ENCODE measurements around the gene FNDC3B. TPM values are rescaled to one million over a fixed set of nuclear protein-coding genes. Genes with fewer than 3 reads are reported as not detected.

The FNDC3B gene
- total RNA-seq, 1 experiment from 2014 or later: 149 TPM

DNA sequence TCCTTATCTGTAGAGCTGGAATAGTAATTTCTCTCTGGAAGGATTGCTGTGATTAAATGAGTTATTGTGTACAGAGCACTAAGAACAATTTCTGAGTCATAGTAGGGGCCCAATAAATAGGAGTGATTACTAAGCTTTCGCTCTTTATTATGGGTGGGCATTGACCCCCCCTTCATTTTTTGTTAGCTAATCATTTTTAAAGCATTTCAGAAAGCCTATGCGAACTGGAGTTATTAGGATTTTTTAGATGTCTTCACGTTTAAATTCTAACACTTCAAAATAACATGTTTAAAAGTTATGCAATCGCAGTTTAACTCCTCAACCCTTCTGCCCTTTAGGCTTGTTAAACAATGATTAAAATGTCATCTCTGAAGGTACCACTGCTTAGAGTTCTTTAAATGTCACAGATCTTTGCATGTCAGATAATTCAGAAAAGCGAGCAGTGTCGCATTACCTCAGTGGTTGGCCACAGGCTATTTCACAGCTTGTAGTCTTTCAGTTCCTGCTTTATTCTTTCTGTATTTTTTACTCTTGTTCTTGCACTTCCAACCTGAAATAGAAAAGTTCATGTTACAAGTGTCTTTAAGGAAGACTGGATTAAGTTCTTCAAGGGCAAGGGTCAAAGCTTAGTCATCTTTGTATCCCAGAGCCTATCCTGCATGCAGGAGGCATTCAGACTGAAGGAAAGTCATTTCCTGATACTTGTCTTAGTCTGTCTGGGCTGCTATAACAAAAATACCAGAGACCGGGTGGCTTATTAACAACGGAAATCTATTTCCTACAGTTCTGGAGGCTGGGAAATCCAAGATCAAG is 102.9 kb downstream of the FNDC3B start:
- peaks cover 49% of the 10 kb centered on the region for H3K4me1 Mint-ChIP-seq (ENCODE audit: insufficient read depth, unreplicated experiment)
- POLR2A ChIA-PET: interaction anchor here (0.6 to 13.1 kb wide), 14 partner anchors 11 to 332 kb away, joined by 3 to 139 read pairs (median 4); partner anchors contain the start of genes FNDC3B and PLD1
- H3K27me3 Mint-ChIP-seq (ENCODE audit: insufficient read depth, unreplicated experiment): no peaks in the 10 kb centered on the region
- peaks cover 19% of the 10 kb centered on the region for H3K36me3 Mint-ChIP-seq (ENCODE audit: insufficient read depth, unreplicated experiment)
- CTCF ChIA-PET: interaction anchor here (0.6 to 1.8 kb wide), 10 partner anchors 10 to 1514 kb away, joined by 3 to 8 read pairs (median 3); partner anchors contain the start of gene FNDC3B
- no peaks in the 10 kb centered on the region for H3K9me3 Mint-ChIP-seq (ENCODE audit: unreplicated experiment)
- TF ChIP-seq, protein P1, sequence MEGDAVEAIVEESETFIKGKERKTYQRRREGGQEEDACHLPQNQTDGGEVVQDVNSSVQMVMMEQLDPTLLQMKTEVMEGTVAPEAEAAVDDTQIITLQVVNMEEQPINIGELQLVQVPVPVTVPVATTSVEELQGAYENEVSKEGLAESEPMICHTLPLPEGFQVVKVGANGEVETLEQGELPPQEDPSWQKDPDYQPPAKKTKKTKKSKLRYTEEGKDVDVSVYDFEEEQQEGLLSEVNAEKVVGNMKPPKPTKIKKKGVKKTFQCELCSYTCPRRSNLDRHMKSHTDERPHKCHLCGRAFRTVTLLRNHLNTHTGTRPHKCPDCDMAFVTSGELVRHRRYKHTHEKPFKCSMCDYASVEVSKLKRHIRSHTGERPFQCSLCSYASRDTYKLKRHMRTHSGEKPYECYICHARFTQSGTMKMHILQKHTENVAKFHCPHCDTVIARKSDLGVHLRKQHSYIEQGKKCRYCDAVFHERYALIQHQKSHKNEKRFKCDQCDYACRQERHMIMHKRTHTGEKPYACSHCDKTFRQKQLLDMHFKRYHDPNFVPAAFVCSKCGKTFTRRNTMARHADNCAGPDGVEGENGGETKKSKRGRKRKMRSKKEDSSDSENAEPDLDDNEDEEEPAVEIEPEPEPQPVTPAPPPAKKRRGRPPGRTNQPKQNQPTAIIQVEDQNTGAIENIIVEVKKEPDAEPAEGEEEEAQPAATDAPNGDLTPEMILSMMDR (IDR thresholded peaks at IDR 0.05; ENCODE audit: unreplicated experiment): no peak
- peak overlapping the region; percentile 33 for H3K4me3 Mint-ChIP-seq (ENCODE audit: unreplicated experiment)
- no TSS peak for BruUV-seq (replicated peaks)
- H3K27ac Mint-ChIP-seq (ENCODE audit: low read depth, unreplicated experiment): peak overlapping the region; percentile 79
- intact Hi-C loops (cut with micrococcal nuclease): loop anchor here (10.0 kb wide), 1 partner anchor 193 kb away; no protein-coding TSS in a partner anchor
- DNase-seq (ENCODE audit: unreplicated experiment): peak; percentile 66

DNA sequence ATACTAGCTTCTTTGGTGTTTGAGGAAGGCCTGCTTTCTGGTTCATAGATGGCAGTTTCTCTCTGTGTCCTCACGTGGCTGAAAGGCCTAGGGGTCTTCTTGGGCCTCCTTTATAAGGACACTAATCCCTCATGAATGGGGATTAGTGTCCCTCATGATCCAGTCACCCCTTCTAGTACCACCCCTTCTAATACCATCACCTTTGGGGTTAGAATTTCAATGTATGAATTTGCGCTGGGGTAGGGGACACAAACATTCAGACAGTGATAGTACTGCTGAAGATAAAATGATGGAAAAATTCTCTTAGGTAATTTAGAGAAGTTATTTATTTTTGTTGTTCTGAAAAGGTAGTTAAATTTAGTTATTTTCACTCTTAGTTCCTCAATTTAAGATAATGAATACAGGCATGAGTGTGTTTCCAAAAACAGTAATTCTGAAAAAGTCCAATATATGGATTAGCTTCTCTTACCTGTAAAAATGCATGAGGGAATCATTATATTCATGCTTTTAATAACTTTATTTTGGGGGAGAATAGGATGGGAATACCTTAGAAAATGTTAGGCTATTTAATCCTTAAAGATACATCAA is 103.6 kb downstream of the FNDC3B start:
- Mint-ChIP-seq H3K4me1 (ENCODE audit: insufficient read depth, unreplicated experiment) (peaks cover 42% of the 10 kb centered on the region), H3K36me3 (ENCODE audit: insufficient read depth, unreplicated experiment) (peaks cover 16% of the 10 kb centered on the region), H3K9me3 (ENCODE audit: unreplicated experiment) (no peaks in the 10 kb centered on the region), H3K27me3 (ENCODE audit: insufficient read depth, unreplicated experiment) (no peaks in the 10 kb centered on the region), H3K27ac (ENCODE audit: low read depth, unreplicated experiment) (peak overlapping the region; percentile 79), H3K4me3 (ENCODE audit: unreplicated experiment) (no peak overlapping the region)
- CTCF ChIA-PET: interaction anchor here (0.9 to 1.8 kb wide), 4 partner anchors 9 to 58 kb away, joined by 3 to 8 read pairs (median 3); no protein-coding TSS in a partner anchor
- POLR2A ChIA-PET: interaction anchor here (1.8 to 13.1 kb wide), 5 partner anchors 10 to 58 kb away, joined by 4 to 139 read pairs (median 48); no protein-coding TSS in a partner anchor
- TF ChIP-seq, protein P1 (IDR thresholded peaks at IDR 0.05; ENCODE audit: unreplicated experiment): no peak
- intact Hi-C loops (cut with micrococcal nuclease): loop anchor here (10.0 kb wide), 1 partner anchor 192 kb away; no protein-coding TSS in a partner anchor
- DNase-seq (ENCODE audit: unreplicated experiment): no peak
- no TSS peak for BruUV-seq (replicated peaks)

DNA sequence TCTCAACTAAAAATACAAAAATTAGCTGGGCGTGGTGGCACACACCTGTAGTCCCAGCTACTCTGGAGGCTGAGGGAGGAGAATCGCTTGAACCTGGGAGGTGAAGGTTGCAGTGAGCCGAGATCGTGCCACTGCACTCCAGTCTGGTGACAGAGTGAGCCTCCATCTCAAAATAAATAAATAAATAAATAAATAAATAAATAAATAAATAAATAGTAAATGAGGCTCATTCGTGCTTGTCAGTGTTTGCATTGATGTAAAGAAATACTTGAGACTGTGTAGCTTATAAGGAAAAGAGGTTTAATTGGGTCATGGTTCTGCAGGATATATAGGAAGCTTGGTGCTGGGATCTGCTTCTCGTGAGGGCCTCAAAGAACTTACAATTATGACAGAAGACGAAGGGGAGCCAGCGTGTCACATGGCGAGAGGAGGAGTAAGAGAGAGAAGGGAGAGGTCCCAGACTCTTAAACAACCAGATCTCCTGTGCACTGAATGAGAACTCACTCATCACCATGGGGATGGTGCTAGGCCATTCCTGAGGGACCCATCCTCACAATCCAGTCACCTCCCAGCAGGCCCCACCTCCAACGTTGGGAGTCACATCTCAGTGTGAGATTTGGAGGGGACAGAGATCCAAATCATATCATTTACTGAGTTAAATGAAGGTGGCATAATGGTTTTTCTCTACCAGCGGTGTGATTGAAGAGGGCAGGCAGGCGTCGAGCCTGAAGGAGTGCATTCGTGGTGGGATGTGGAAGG is 104.5 kb downstream of the FNDC3B start:
- no peak for DNase-seq (ENCODE audit: unreplicated experiment)
- Mint-ChIP-seq H3K27ac (ENCODE audit: low read depth, unreplicated experiment) (no peak overlapping the region), H3K36me3 (ENCODE audit: insufficient read depth, unreplicated experiment) (peaks cover 16% of the 10 kb centered on the region), H3K27me3 (ENCODE audit: insufficient read depth, unreplicated experiment) (no peaks in the 10 kb centered on the region), H3K4me3 (ENCODE audit: unreplicated experiment) (no peak overlapping the region), H3K9me3 (ENCODE audit: unreplicated experiment) (no peaks in the 10 kb centered on the region), H3K4me1 (ENCODE audit: insufficient read depth, unreplicated experiment) (peaks cover 35% of the 10 kb centered on the region)
- intact Hi-C loops (cut with micrococcal nuclease): loop anchor here (10.0 kb wide), 1 partner anchor 191 kb away; no protein-coding TSS in a partner anchor
- BruUV-seq (replicated peaks): no TSS peak
- ChIA-PET CTCF (no interaction called here), POLR2A (interaction anchor here (0.8 to 13.1 kb wide), 3 partner anchors 9 to 22 kb away, joined by 3 to 139 read pairs (median 86); no protein-coding TSS in a partner anchor)
- TF ChIP-seq, protein P1 (IDR thresholded peaks at IDR 0.05; ENCODE audit: unreplicated experiment): no peak
